ENCODE measurements around the gene WDR19.
"Not testable (repeated sequence)": the region's sequence is repeated elsewhere in the genome, so short reads cannot be mapped to it uniquely, and the experiment has no call there.

WDR19 gene

DNA sequence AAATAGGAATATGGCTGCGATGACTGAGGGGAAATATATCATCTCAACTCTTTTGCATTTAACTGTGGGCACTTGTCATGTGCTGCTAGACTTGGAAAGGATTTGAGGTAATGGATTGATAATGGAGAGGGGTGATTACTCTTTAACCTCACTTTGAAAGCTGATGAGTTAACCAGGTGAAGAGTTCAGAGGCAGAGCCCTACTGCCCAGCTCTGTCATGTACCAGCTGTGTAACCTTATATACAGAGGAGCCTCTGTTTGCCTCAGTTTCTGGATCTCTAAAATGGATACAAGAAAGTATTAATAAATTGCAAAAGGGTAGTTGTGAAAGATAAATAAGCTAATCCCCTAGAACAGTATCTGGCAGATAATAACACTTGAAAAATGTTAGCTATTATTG lies 51.5 kb downstream of the WDR19 start:
- DNase-seq: no peak

DNA sequence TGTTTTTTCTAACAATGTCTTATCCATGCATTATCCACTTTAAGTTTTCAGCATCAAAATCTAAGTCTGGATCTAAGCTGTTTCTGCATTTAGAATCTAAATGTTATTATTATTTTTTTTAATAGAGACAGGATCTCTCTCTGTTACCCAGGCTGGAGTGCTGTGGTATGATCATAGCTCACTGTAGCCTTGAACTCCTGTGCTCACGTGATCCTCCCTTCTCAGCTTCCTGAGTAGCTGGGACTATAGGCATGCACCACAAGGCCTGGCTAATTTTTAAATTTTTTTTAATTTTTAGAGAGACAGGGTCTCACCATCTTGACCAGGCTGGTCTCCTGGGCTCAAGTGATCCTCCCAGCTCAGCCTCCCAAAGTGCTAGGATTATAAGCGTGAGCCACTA lies 52.7 kb downstream of the WDR19 start:
- DNase-seq: no peak

DNA sequence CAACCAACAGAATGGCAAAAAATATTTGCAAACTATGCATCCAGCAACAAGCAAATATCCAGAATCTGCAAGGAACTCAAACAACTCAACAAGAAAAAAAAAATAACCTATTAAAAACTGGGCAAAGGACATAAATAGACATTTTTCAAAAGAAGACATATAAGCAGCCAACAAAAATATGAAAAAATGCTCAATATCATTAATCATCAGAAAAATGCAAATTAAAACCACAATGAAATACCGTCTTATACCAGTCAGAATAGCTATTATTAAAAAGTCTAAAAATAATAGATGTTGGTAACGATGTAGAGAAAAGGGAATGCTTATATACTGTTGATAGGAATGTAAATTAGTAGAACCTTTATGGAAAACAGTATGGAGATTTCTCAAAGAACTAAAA lies 53.4 kb downstream of the WDR19 start:
- no peak for DNase-seq

DNA sequence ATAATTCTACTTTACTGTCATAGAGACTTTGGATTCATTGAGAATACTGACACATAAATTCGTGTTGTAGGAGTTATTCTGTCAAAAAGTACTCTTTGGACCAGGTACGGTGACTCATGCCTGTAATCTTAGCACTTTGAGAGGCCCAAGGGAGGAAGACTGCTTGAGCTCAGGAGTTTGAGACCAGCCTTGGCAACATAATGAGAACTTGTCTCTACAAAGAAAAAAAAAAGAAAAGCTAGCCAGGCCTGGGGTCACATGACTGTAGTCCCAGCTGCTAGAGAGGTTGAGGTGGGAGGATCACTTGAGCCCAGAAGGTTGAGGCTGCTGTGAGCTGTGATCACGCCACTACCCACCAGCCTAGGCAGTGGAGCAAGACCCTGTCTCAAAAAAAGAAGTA lies 54.9 kb downstream of the WDR19 start:
- DNase-seq: no peak

DNA sequence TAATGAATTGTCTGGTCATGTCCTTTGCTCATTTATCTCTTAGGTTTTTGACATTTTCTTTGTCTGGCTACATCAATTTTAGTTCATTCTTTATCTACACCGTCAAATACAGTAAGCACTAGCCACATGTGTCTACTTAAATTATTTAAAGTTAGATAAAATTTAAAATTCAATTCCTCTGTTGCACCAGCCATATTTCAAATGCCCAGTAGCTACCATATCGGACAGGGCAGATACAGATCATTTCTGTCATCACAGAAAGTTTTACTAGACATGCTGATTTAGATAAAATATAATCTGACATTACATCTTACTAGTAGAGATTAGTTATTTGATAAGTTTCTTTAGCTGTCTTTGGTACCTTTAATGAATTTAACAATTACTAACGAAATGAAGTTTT lies 61.1 kb downstream of the WDR19 start:
- DNase-seq: no peak

DNA sequence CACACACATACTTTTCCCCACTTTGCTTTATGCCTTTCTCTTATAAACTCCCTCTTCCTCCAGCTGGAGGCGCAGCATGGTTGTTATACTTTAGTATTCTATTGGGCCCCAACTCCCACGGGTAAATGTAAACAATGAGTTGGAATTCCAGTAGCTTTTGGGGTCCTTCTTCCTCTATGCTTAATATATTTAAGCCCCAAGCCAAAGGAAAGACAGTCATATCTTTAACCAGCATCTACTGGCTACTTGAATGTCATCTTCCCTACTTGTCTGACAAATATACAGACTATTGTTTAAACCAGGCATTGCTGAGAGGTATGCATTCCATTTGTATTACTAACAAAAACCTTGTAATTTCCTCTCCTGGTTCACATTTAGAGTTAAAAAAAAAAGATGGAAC lies 72.9 kb downstream of the WDR19 start:
- no peak for DNase-seq

DNA sequence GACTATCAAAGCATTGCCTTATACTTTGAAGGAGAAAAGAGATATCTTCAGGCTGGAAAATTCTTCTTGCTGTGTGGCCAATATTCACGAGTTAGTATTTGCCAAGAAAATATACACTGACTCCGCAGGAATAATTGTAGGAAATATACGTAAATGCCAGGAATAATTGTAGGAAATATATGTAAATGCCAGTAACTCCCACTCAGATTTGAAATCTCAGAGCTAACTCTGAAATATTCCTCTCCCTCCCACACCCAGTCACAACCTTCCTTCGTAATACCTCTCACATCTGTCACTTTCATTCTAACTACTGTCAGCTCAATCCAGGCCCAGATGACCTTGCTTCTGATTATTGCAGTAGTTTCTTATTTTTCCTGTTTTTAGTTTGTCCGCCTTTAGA lies 73.5 kb downstream of the WDR19 start:
- no peak for DNase-seq

DNA sequence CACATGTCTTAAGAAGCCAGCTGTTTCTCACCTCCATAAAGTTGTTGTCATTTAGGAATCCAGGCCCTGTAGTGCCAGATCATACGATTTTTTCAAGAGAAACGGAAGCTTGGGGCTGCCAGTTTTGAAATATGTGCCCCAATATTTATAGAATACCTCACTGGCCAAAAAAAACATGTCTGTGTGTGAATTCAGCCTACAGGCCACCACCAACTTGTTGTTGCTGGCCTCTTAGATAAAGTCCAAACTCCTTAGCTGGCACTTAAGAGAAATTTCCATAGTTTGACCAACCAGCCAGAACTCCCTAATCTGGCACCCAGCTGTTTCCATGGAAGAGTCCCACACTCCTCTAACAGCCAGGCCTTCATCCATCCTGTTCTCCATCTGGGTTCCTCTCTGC lies 74.1 kb downstream of the WDR19 start:
- DNase-seq: no peak

DNA sequence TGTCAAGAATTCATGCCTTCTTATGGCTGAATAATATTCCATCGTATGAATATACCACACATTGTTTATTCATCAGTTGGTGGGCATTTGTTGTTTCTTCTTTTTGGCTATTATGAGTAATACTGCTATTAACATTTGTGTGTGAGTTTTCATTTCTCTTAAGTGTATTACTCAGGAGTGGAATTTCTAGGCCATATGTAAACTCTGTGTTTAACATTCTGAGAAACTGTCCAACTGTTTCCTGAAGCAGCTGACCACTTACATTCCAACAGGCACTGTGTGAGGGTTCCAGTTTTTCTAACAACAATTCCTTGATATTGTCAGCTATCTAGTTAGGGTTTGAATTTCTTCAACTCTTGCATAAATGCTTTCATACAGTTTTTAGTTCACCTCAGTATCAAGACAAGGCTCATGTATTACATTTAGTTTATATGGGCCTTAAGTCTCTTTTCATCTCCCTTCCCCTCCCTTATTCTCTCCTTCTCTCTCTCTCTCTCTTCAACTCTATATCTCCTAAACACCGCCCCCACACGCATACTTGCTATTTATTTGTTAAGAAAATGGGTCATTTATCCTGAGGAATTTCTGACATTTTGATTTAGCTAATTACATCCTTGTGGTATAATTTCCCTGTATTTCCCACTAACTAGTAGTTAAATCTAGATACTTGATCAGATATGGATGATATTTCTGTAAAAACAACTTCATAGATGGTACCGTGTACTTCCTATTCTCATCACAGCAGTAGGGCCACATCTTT lies 77.4 kb downstream of the WDR19 start:
- no peak for DNase-seq

DNA sequence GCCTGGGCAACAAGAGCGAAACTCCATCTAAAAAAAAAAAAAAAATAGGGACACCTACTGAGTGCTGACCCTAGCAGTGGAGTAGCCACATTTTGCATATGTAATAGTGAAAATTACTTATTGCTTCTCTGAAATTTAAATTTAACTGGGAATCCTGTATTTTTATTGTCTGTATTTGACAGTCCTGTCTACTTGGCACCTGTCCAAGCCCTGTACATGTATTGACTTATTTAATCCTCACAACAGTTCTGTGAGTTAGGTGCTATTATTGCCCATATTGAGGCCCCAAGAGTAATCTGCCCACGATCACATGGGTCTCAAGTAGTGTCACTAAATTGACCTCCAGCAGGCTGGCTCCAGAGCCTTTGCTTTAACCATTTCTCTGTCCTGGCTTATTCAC lies 81.6 kb downstream of the WDR19 start:
- no peak for DNase-seq

DNA sequence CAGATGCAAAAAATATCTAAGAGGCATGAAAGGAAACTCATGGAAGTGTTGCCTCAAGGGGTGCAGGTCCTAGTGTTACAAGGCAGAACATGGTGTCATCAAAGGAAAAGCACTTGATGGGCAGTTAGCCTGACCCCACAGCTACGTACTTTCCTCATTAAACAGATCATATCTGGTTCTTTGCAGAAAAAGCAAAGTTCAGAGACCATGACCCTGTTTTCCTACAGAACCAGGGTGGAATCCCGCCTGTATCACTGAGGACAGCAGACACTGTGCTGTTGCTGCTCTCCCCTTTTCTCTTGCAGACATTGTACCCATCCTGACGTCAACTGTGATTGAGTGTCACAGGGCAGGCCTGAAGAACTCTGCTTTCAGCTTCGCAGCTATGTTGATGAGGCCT lies 92.2 kb downstream of the WDR19 start:
- no peak for DNase-seq

DNA sequence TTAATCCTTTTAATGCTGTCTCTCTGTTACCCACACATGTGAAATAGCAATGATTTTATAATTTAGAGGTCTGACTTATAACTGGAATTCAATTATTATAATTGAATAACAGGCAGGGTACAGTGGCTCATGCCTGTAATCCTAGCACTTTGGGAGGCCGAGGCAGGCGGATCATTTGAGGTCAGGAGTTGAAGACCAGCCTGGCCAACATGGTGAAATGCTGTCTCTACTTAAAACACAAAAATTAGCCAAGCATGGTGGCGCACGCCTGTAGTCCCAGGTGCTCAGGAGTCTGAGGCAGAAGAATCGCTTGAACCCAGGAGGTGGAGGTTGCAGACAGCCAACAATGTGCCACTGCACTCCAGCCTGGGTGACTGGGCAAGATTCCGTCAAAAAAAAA lies 95.3 kb downstream of the WDR19 start:
- not testable (repeated sequence) for DNase-seq

DNA sequence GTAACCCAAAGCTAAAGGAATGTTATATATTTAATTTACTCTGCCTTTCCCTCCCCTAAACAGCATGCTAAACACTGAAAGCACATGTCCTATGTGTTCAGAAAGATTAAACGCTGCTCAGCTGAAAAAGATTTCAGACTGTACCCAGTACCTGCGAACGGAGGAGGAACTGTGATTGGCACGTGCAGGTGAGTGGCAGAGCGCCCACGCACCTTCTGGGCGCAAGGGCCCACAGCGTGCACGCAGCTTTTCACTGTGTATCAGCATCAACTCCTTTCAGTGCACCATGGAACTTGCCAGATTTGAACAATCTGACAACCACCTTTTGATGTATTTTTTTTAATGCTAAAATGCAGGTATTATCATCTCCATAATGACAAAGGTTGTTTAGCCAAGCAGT lies 96.1 kb downstream of the WDR19 start:
- no peak for DNase-seq

DNA sequence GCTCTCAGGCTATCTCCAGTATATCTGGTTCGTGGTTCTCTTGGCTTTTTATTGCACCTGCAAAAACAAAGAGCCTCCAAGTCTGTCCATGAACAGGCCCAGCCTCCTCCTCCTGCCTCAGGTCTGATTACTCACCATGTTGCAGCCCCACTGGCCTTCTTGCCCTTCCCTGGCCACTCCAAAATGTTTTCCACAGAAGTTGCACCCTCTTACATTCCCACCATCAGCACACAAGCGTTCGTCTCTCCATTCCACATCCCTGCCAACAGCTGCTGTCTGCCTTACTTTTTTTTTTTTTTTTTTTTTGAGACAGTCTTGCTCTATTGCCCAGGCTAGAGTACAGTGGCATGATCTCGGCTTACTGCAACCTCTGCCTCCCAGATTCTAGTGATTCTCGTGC lies 97.1 kb downstream of the WDR19 start:
- no peak for DNase-seq

DNA sequence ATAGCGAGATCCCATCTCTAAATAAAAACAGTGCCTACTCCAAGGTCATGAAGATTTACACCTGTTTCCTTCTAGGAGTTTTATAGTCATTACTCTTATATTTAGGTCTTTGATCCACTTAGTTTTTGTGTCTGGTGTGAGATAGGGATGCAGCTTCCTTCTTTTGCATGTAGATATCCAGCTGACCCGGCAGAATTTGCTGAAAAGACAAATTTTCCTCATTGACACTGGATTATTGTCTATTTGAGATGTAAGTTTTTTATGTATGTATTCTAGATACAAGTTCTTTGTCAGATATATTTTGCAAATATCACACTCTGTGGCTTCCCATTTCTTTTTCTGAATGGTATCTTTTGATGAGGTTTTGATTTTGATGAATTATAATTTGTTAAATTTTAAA lies 98.4 kb downstream of the WDR19 start:
- no peak for DNase-seq

DNA sequence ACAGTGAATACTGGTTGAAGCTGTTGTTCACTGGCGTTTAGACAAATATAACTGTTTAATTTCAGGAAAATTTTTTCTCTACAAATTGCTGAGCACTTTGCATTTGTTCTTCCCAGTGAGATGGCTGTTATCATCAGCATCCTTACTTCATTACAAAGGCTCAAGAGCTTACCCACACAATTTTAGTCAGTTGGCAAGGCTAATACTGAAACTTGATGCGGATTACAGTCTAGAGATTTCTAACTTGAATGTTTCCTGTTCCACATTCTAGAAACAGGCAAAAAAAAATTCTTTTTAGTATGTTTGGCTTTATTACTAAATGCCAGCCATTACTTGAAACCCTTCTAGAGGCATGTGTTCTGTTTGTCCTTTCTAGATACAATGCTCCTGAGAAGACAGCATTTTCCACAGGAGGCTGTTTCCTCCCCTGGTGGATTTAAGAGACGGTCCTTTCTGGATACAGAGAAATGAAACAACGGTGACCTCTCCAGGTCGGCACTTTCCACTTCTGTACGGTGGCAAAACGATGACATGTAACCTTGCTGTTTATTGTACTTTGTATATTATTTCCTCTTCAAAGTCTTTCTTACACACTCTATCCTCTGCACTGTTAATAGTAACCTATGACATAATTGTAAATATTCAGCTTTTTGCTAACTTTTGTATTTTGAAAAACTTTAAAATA lies 102.9 kb downstream of the WDR19 start:
- no peak for DNase-seq

DNA sequence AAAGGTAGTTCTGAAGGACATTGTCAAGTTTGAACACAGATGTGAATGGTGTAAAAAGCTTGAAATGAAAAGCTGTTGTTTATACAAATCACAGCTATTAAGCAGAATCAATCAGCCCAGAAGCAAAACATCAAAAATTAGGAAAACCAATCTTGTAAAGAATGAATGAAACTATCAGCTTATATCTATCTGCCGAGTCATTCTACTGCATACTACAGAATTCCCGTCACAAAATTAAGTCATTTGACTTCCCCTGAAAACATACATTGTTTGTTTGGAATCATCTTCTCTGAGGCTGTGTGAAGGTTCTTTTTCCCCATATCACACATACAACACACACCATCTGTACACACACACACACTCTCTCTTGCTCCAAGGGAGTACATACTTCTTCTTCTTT lies 103.5 kb downstream of the WDR19 start:
- no peak for DNase-seq

DNA sequence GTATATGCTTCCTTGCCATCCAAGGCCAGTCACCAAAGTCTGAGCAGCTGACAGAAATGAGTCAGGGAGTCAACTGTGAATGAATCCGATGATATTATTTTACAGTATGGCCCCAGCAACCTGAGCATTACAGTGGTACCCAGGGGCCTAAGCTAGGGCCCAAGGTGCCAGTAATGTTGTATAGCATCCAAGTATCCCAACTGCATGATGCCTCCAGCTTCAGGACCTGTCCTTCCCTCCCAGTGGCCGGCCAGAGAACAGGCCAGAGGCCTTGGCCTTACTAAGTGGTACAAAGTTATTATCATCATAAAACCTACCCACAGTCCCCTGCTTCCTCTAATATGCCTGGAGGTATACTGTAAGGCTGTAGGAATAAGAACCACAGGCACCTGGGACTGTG lies 103.9 kb downstream of the WDR19 start:
- no peak for DNase-seq

DNA sequence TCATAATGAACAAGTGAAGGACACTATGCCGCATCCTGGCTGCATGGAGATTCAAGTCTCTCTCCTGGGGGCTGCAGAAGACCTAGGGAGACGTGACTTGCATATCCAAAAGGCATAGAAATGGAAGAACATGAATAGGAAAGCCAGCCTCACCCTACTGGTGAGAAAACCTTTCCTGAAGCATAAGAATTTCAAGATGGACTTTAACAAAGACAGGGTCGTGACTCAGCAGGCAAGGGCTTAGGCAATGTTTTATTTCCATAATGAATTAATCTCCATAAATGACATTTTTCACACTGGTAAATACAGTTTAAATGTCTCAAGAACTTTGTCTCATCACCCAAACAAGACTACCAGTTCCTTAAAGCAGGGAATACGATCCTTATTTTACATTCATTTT lies 104.9 kb downstream of the WDR19 start:
- no peak for DNase-seq

DNA sequence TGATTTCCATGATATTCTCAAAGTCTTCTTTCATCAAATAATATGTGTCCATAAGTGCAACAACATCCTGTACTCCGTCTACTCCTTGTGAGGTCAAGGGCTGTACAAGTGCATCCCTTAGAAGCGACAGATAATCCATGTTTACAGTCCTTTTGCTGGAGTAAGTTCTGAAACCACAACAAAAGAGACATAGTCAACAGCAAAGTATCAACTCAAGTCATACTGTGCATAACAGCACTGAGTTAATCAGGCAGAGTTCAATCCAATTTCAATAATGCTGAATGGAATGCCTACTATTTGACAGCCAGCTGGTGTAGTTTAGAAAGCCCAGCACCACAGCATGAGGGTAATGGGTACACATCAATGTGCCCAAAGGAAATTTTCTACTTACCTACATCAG lies 109.4 kb downstream of the WDR19 start:
- no peak for DNase-seq

DNA sequence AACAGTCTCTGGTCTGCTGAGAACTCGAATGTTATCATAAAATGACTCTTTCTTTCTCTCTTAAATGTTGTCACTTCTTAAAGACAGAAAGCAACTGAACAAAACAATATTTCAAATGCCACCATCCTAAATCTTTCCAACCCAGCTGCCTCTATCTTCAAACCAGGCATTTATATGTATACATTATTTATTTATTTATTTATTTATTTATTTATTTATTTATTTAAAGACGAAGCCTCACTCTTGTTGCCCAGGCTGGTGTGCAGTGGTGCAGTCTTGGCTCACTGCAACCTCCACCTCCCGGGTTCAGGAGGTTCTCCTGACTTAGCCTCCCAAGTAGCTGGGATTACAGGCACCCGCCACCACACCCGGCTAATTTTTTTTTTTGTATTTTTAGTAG lies 110.1 kb downstream of the WDR19 start:
- DNase-seq: not testable (repeated sequence)

DNA sequence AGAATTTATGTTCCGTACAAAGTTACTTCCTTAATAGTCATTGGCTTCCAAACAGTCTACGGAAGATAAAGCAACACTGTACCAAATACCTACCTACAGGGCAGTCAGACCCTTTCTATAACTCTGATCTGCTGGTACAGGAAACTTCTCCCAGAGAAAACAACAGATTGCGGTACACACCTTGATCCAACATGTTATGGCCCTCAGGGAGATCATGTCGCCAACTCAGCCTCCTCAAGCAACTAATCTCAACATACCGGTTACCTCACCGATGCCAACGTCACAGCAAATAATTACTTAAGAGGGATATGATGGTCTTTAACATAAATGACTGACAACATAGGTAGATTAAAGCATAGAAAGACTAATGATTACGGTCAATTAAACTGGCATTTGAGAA lies 113.5 kb downstream of the WDR19 start:
- DNase-seq: no peak

DNA sequence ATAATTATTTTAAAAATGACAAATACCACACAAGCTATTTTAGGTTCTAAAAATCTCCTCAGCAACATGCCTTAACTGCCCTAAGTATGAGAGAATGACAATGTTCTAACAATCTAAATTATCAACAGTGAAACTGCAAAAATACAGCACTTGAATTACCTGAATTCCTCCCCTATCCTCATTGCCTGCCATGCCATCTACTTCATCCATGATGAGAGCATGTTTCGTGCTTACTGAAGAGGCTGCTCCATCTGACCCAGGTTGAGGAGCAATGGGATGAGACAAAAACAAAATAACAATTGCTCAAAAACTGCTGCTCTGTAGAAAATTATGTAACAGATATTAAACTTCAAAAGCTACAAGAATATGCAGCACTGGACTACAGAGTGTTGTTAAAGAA lies 120.6 kb downstream of the WDR19 start:
- DNase-seq: no peak

DNA sequence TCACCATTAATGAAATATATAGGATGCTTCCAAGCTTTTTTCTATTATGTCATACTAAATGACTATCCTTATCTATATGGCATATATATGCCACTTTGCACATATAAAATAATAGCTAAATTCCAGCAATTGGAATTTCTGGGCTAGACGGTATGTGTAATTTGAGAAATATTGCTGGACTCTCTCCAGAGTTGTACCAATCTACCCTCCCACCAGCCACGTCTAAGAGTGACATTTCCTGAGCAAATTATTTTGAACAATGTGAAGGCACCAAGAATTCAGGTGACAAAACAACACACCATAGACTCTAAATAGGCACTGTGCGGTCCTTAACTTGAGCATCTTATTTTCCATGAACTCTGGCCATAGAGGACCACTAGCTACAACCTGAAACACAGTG lies 121.5 kb downstream of the WDR19 start:
- DNase-seq: no peak

DNA sequence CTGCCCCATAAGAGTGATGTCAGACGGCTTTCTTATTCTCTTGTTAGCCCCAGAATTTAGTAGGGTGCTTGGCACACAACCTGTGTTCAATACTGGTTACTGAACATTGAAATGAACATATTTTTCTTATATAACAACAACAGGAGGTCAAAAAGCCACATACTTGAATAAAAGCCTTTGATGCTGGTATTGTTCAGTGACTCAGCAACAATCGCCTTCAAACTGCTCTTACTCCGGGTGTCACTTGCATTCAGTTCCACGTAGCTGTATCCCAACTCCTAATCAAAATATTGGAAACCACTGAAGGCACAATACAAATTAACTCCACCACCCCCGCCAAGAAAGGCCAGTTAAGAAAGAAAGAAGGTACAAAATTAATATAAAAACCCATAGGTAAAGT lies 122.3 kb downstream of the WDR19 start:
- DNase-seq: no peak

All from stimulated activated CD4-positive, alpha-beta T cell treated with anti-CD3 and anti-CD28 coated beads, Interleukin-2, amount 100 ng/mL, for 24 hours (primary cell).